GM21717 (cell line): ENCODE results near the gene CFAP45.

ENCODE experiments used
- ATAC-seq: cut with Tn5 transposase; IDR thresholded peaks from one replicate; pipeline ENCODE4 v1.9.1; 2021; ENCODE audit warnings: mild to moderate bottlenecking, moderate library complexity; ENCODE audit not compliant: unreplicated experiment

The CFAP45 gene

GRCh38 chr1:159900086-159900680, at the start of gene CFAP45:
CFAP45 (minus strand) TSS chr1:159900165; CDS start chr1:159900098, 67 bp downstream.
- ATAC-seq: no peak

- no peak for ATAC-seq
These were observed 49.2 kb upstream of the CFAP45 start for GRCh38 chr1:159949123-159949522.

GRCh38 chr1:159947942-159948341, 48.0 kb upstream of the CFAP45 start:
- ATAC-seq: no peak

DNA sequence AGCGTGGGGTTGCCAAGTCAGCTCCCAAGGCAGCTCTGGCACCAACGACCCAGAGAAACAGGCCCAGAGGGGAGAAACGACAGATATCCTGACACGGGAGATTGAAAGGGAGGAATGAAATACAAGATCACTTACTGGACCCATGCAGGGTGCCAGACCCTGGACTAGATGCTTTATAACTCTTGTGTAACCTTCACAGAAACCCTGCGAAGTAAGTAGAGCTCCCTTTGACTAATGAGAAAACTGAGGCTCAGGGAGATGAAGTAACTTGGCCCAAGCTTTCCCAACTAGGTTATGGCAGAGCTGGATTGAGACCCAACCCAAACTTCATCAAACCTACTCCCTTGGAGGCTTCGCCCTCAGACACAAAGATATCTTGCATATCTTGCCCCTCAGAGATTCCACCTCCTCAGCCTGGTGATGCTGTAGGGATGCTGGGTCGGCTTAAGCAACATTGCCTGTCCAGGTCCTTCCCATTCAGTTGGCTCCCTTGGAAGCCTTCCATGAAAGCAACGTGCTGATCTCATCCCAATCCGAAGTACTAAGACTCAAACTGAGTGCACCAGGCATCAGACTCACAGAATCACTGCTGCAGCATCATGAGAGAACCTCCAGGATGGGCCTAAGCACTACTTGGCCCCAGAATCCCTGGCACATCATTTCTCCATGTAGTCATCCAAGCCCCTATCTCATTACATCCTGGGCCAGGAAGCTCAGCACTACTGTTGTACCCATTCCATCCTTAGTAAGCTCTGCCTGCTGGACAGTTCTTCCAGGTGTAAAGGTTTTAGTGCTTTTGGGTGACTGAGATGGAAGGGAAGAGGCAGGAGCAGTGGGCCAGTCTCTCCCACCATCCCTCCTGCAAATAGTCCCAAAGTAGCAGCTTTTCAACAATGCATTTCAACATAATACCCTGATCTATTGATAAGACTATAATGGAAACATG, 46.5 kb upstream of the CFAP45 start:
- no peak for ATAC-seq

DNA sequence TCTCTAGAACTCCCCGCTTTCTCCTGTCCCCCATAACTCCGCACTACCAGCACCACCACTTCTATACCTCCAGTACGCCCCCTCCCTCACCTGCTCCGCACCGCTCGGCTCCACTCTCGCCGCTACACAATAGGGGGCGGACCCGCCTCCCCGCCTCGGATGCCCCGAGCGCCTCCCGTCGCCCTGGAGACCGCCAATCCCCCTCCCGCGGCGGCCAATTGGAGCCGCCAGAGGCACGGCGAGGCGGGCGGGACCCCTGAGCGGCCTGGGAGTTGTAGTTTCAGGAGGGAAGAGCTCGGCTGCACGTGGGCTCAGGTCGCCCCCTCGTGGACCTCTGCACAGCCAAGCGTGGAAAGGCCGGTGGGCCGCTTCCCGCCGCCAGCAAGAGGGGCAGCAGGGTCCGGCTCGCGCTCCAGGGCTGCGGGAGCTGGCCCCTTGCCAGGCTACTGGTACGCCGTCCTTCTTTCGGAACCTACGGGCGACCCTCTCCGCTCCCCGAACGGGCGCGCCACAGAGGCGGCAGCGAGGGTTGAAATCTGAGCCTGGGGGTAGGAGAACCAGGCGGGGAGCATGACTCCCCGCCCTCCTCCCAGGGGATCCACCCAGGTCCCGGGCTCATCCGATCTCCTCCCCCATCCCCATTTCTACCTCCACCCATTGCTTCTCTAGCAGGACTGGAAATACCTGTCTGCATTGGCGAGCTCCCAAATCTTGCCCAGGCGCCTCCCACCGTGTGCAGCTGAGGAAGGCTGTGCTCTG, 45.7 kb upstream of the CFAP45 start, which contains the start of gene IGSF9:
IGSF9 (minus strand) TSS at position 131 of the 759 bp plus-strand sequence. CDS start 2,159 bp downstream, outside the sequence.
- no peak for ATAC-seq

- no peak for ATAC-seq
These were observed 44.9 kb upstream of the CFAP45 start for GRCh38 chr1:159944623-159945455.

GRCh38 chr1:159943908-159944622, 44.1 kb upstream of the CFAP45 start:
- no peak for ATAC-seq

GRCh38 chr1:159943278-159943640, 43.3 kb upstream of the CFAP45 start:
- ATAC-seq: no peak

DNA sequence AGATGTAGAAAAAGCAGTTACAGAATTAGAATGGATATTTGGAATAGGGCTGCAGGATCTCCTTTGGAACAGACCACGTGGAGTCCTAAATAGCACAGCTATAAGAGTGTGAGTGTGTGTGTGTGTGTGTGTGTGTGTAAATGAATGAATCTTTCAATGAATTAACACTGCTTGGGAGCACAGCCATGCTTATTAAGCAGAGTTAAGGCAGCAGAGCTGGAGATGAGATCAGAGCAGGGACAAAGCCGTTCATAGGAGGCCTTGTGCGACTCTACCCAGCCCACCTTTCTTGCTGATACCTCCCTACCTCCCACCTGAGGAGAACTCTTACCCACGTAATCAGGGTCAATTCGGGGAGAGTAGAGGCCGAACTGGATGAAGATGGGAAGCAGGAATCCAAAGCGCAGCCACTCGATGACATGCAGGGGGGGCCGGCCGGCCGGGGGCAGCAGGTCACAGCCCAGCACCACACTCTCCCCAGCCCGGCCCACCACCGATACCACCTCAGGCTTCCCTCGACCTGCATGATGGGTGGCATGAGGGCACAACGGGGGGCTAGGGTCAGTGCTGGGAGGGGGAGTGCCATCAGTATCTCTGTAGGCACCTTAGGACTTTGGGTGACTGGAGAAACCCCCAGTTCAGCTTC, 42.8 kb upstream of the CFAP45 start:
- ATAC-seq: no peak

GRCh38 chr1:159941591-159942560, 41.9 kb upstream of the CFAP45 start:
- no peak for ATAC-seq

DNA sequence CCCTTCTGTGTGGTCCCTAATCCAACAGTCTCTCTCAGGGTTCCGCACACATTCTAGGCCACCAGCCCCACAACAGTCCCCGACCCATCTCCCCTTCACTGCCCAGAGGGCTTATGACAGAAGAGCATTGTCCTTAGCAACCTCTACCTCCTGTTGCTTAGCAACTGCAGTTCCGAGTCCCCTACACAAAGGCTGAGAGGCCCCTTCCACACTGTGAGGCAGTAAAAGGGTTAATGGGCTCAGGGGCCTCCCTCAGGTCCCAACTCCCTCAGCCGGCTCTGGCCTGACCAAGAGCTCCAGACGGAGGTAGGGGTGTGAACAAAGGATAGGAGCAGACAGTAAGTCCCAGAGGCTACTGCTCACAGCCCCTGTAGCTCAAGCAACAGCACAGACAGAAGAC, 41.2 kb upstream of the CFAP45 start:
- no peak for ATAC-seq

DNA sequence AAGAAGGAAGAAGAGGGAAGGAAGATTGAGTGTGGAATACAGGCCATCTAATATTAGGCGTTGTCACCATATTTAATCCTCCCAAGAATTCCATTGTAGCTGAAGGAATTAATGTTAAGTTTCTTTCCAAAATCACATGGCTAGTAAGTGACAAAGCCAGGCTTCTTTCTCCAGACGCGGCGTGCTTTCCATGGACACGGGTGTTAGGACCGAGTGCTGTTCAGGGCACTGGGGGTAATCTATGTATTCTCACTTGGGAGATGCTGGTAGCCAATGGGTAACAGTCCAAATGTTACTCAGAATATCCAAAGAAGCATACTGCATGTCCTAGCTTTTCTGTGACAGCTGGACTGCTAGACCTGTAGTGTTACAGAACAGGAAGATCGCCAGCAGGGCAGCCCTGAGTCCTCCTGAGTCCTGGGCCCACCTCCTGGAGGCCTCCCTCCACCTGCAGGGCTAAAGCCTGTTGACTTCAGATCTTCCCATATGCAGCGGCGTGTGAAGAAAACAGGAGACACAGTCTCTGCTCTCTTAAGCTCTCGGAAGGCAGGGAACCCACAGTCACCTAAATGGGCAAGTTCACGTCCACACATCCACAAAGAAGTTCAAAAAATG, 40.1 kb upstream of the CFAP45 start:
- ATAC-seq: no peak

- ATAC-seq: no peak
These were observed 39.7 kb upstream of the CFAP45 start for GRCh38 chr1:159939678-159940002.

- ATAC-seq: no peak
These were observed 39.1 kb upstream of the CFAP45 start for GRCh38 chr1:159938905-159939677.

DNA sequence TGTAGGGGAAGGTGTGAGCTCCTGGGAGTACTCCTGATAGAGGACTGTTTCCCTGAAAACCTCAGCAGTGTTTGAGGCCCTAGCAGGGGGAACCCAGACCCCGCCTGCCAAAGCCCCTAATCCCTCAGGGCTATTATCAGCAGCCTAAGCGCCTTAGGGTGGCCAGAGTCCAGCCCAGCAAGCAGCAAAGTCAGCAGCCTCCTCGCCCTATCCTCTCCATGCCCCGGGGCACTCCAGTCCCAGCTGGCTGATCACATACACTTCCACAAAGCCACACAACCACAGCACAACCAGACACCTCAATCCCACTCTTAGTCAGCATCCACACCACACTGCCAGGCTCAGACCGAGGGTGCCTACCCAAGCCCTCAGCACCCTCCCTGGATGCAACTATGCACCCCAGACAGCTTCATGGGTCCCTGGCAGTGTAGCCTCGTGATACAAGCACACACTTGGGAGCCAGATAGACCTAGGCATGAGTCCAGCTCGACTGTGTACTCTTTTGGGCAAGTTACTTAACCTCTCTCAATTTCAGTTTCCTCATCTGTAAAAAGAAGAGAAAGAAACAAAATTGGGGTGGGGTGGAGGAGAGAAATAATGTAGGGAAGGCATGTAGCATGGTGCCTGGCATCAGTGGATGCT, 38.4 kb upstream of the CFAP45 start:
- no peak for ATAC-seq

- ATAC-seq: no peak
These were observed 37.2 kb upstream of the CFAP45 start for GRCh38 chr1:159937054-159937750.
